ENCODE data around the gene ATP8B1. TPM values are rescaled to one million over a fixed set of nuclear protein-coding genes. Genes with fewer than 3 reads are reported as not detected.

ATP8B1 gene
- total RNA-seq, 1 experiment from 2014 or later, result 5.6 TPM

DNA sequence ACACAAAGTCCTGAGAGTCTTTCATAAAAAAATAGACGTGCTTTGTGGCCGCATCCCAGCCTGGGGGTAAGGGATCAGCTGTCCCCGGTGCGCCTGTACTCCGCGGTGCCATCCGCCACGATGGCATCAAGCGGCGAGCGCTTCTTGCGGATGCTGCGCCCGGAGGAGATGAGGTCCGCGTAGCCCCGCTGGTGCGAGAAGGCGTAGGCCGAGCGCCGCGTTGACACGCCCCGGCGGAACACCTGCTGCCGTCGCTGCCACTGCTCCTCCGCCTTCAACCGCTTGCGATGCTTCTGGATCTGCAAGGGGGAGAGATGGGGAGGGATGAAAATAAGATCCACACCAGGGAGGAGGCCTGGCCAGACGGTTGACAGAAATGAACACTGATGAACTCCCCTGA lies 154.7 kb downstream of the ATP8B1 start:
- ChIA-PET POLR2A (no interaction called here), CTCF (no interaction called here)
- no peak overlapping the region for H3K4me3 Mint-ChIP-seq

More for the DNA sequence above, 154.7 kb downstream of the ATP8B1 start:
- DNase-seq (ENCODE audit: low spot score) (no peak), ATAC-seq (no peak; the same call in 1 of the 2 replicates)
- TF ChIP-seq HMGXB4 (CRISPR knock-in tag; IDR thresholded peaks at IDR 0.05), result no peak
- no peak for TF ChIP-seq NR1H2 (CRISPR knock-in tag; IDR thresholded peaks at IDR 0.05)
- TF ChIP-seq ESRRA (CRISPR knock-in tag; IDR thresholded peaks at IDR 0.05; ENCODE audit: borderline replicate concordance), result no peak
- no peak for TF ChIP-seq TCF7 (CRISPR knock-in tag; IDR thresholded peaks at IDR 0.05; ENCODE audit: low read depth)
- TF ChIP-seq CTCF (IDR thresholded peaks at IDR 0.05), result no peak
- TF ChIP-seq EMX1 (CRISPR knock-in tag; IDR thresholded peaks at IDR 0.05), result no peak
- no peak for TF ChIP-seq FOXJ3 (CRISPR knock-in tag; IDR thresholded peaks at IDR 0.05; ENCODE audit: borderline replicate concordance)
- TF ChIP-seq ZNF121 (CRISPR knock-in tag; IDR thresholded peaks at IDR 0.05), result no peak
- TF ChIP-seq, protein P1, sequence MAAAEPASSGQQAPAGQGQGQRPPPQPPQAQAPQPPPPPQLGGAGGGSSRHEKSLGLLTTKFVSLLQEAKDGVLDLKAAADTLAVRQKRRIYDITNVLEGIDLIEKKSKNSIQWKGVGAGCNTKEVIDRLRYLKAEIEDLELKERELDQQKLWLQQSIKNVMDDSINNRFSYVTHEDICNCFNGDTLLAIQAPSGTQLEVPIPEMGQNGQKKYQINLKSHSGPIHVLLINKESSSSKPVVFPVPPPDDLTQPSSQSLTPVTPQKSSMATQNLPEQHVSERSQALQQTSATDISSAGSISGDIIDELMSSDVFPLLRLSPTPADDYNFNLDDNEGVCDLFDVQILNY (CRISPR knock-in tag; IDR thresholded peaks at IDR 0.05), result no peak
- TF ChIP-seq, protein P2, sequence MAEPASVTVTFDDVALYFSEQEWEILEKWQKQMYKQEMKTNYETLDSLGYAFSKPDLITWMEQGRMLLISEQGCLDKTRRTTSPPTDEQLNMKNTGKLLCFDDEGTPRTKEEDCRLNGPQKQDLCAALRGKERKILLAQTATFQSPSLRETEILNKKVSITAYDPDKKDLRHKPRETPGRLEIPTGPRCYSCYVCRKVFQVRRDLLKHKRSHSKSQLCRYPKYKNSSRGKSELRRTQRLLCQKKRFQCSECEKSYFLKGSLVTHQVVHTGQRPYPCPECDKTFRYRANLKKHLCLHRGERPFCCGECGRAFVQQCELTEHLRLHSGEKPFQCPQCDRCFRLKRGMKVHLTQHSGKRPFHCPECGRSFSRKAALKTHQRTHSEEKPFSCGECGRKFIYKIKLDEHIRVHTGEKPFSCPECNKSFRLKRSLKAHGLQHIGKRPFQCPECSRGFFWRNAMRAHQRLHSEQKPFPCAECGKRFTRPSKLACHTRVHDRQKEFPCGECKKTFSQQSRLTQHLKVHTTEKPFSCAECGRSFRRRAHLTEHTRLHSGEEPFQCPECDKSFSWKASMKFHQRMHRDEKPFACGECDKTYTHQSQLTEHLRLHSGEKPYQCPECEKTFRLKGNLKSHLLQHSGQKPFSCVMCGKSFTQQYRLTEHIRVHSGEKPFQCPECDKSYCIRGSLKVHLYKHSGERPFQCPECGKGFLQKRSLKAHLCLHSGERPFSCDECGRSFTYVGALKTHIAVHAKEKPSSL (CRISPR knock-in tag; conservative IDR thresholded peaks at IDR 0.05), result no peak
- no peak for TF ChIP-seq IRF2 (CRISPR knock-in tag; IDR thresholded peaks at IDR 0.05; ENCODE audit: borderline replicate concordance, low read depth)
- TF ChIP-seq E2F1 (CRISPR knock-in tag; IDR thresholded peaks at IDR 0.05), result no peak
- no peak for TF ChIP-seq AFF4 (CRISPR knock-in tag; IDR thresholded peaks at IDR 0.05; ENCODE audit: borderline replicate concordance)
- no peak for TF ChIP-seq ERG (CRISPR knock-in tag; IDR thresholded peaks at IDR 0.05)
- no peak for TF ChIP-seq CBFB (CRISPR knock-in tag; IDR thresholded peaks at IDR 0.05; ENCODE audit: low read depth)
- TF ChIP-seq FOXK1 (CRISPR knock-in tag; IDR thresholded peaks at IDR 0.05), result no peak
- no peak for TF ChIP-seq ZNF281 (CRISPR knock-in tag; IDR thresholded peaks at IDR 0.05)
- TF ChIP-seq STAT6 (CRISPR knock-in tag; conservative IDR thresholded peaks at IDR 0.05; ENCODE audit: low read depth), result no peak
- Mint-ChIP-seq H3K36me3 (peaks cover 8% of the 10 kb centered on the region; the same call in 1 of the 2 replicates), H3K27ac (no peak overlapping the region), H3K27me3 (ENCODE audit: low read depth) (no peaks in the 10 kb centered on the region), H3K9me3 (no peaks in the 10 kb centered on the region), H3K4me1 (no peaks in the 10 kb centered on the region)
